GM19468 (cell line): ENCODE results near the gene SAE1.

Experiments used
- ATAC-seq: cut with Tn5 transposase; IDR thresholded peaks from one replicate; pipeline ENCODE4 v1.9.1; 2021; ENCODE audit warnings: mild to moderate bottlenecking, moderate library complexity, moderate number of reproducible peaks; ENCODE audit not compliant: unreplicated experiment; ENCODE audit errors: extremely low read depth

SAE1 gene

GRCh38 chr19:47257411-47258169, 127.0 kb downstream of the SAE1 start:
- ATAC-seq: no peak

- ATAC-seq: no peak
Observed at GRCh38 chr19:47258434-47258833, 127.8 kb downstream of the SAE1 start.

- no peak for ATAC-seq
Observed at GRCh38 chr19:47258895-47259555, 128.4 kb downstream of the SAE1 start.
